Neural cell (in vitro differentiated cells): ENCODE data around the gene DIAPH2. TPM values are rescaled to one million over a fixed set of nuclear protein-coding genes. Genes with fewer than 3 reads are reported as not detected.

Experiments
- H2AFZ ChIP-seq: fragments of 200-600, 300-800 bp; sonication (generic), shearing (Covaris generic); 2 replicates; pipeline ENCODE4 v1.6.0; 2014; ENCODE audit warnings: low read depth, mild to moderate bottlenecking, antibody characterized with exemption, low read length, moderate library complexity
- H3F3A ChIP-seq: fragments of 200-600 bp; shearing (Covaris generic); 2 replicates; pipeline ENCODE4 v1.6.1; 2016; ENCODE audit warnings: mild to moderate bottlenecking, moderate library complexity, mixed read lengths, antibody characterized with exemption, low read length; ENCODE audit not compliant: insufficient read depth, poor library complexity, severe bottlenecking
- H3K27ac ChIP-seq: fragments of 200-600, 300-800 bp; sonication (generic), shearing (Covaris generic); 2 replicates; pipeline ENCODE4 v1.5.1; 2014; ENCODE audit warnings: mild to moderate bottlenecking, low read length, moderate library complexity
- H3K27me3 ChIP-seq: fragments of 300-800, 200-600 bp; sonication (generic), shearing (Covaris generic); 2 replicates; pipeline ENCODE4 v1.6.0; 2014; ENCODE audit warnings: mild to moderate bottlenecking, low read depth, low read length, moderate library complexity; ENCODE audit not compliant: insufficient read depth
- H3K36me3 ChIP-seq: fragments of 300-800, 200-600 bp; sonication (generic), shearing (Covaris generic); 2 replicates; pipeline ENCODE4 v1.5.1; 2014; ENCODE audit warnings: mild to moderate bottlenecking, antibody characterized with exemption, low read length, moderate library complexity; ENCODE audit not compliant: insufficient read depth
- H3K4me2 ChIP-seq: fragments of 300-800, 200-600 bp; sonication (generic), shearing (Covaris generic); 2 replicates; pipeline ENCODE4 v1.6.0; 2014; ENCODE audit warnings: mild to moderate bottlenecking, low read length
- H3K4me3 ChIP-seq: fragments of 300-800, 200-600 bp; sonication (generic), shearing (Covaris generic); 2 replicates; pipeline ENCODE4 v1.5.1; 2014; ENCODE audit warnings: mild to moderate bottlenecking, low read length, moderate library complexity
- H3K79me2 ChIP-seq: fragments of 200-600 bp; shearing (Covaris generic); replicated peaks from 2 replicates; pipeline ENCODE4 v1.6.0; 2014; ENCODE audit warnings: mild to moderate bottlenecking, low read length, moderate library complexity; ENCODE audit not compliant: insufficient read depth
- H3K9ac ChIP-seq: fragments of 300-800, 200-600 bp; sonication (generic), shearing (Covaris generic); 2 replicates; pipeline ENCODE4 v1.6.1; 2016; ENCODE audit warnings: mild to moderate bottlenecking, low read length, mixed read lengths
- H3K9me2 ChIP-seq: fragments of 200-600 bp; shearing (Covaris generic); 2 replicates; pipeline ENCODE4 v1.6.1; 2016; ENCODE audit warnings: mild to moderate bottlenecking, low read length, mixed read lengths; ENCODE audit not compliant: insufficient read depth
- H3K9me3 ChIP-seq: fragments of 200-600, 300-800 bp; sonication (generic), shearing (Covaris generic); 2 replicates; pipeline ENCODE4 v1.6.1; 2016; ENCODE audit warnings: mild to moderate bottlenecking, mixed run types, low read length, moderate library complexity, mixed read lengths
- H4K20me1 ChIP-seq: fragments of 200-600 bp; shearing (Covaris generic); 2 replicates; pipeline ENCODE4 v1.6.1; 2016; ENCODE audit warnings: mild to moderate bottlenecking, mixed run types; ENCODE audit not compliant: insufficient read depth
- EP300 ChIP-seq: fragments of 450-650 bp; conservative IDR thresholded peaks from 2 replicates; pipeline ENCODE4 v1.6.1; 2014; ENCODE audit warnings: antibody characterized with exemption, mild to moderate bottlenecking, moderate library complexity; ENCODE audit not compliant: poor library complexity, severe bottlenecking
- EZH2 ChIP-seq: fragments of 200-600, 300-800 bp; shearing (Covaris generic), sonication (generic); IDR thresholded peaks from 2 replicates; pipeline ENCODE4 v1.6.1; 2014; ENCODE audit warnings: antibody characterized with exemption, low read length, borderline replicate concordance, mild to moderate bottlenecking; ENCODE audit not compliant: insufficient read depth, poor library complexity, severe bottlenecking
- MXI1 ChIP-seq: fragments of 450-650 bp; conservative IDR thresholded peaks from 2 replicates; pipeline ENCODE4 v1.6.1; 2014; ENCODE audit warnings: antibody characterized with exemption, mild to moderate bottlenecking; ENCODE audit not compliant: poor library complexity, severe bottlenecking
- POLR2AphosphoS5 ChIP-seq: IDR thresholded peaks from 2 replicates; pipeline ENCODE4 v1.6.1; 2012
- RAD21 ChIP-seq: fragments of 450-650 bp; conservative IDR thresholded peaks from 2 replicates; pipeline ENCODE4 v1.6.1; 2014; ENCODE audit warnings: antibody characterized with exemption, mild to moderate bottlenecking, moderate library complexity
- SMC3 ChIP-seq: fragments of 450-650 bp; conservative IDR thresholded peaks from 2 replicates; pipeline ENCODE4 v1.6.1; 2014; ENCODE audit warnings: antibody characterized with exemption, mild to moderate bottlenecking, moderate library complexity; ENCODE audit not compliant: poor library complexity
- TAF1 ChIP-seq: IDR thresholded peaks from 2 replicates; pipeline ENCODE4 v1.6.1; 2012; ENCODE audit warnings: low read depth
- polyA plus RNA-seq: library from polyadenylated mRNA; depleted of rRNA; stranded (reverse); fragments of >200 nt; gene quantifications from 2 replicates; pipeline ENCODE4 v1.2.3, GENCODE V29; 2014
- TF ChIP-seq, protein P1 (sequence below): fragments of 450-650 bp; IDR thresholded peaks from 2 replicates; pipeline ENCODE4 v1.5.1; 2014; ENCODE audit warnings: antibody characterized with exemption, mild to moderate bottlenecking, moderate library complexity; ENCODE audit not compliant: poor library complexity, severe bottlenecking
- TF ChIP-seq, protein P2 (sequence below): IDR thresholded peaks from 2 replicates; pipeline ENCODE4 v1.6.1; 2012; ENCODE audit warnings: borderline replicate concordance

The DIAPH2 gene
- polyA plus RNA-seq, 1 donor from 2014 or later, result 0.07 TPM

- H3K27ac ChIP-seq, result no peak overlapping the region
- H3F3A ChIP-seq, result no peaks in the 10 kb centered on the region
- no peak overlapping the region for H3K4me2 ChIP-seq
- H3K27me3 ChIP-seq, result no peaks in the 10 kb centered on the region
- no peak overlapping the region for H3K4me3 ChIP-seq
- TF ChIP-seq RAD21, result no peak
- no peak for TF ChIP-seq EP300
- no peak for TF ChIP-seq MXI1
- TF ChIP-seq EZH2, result no peak
- no peak for TF ChIP-seq SMC3
- TF ChIP-seq, protein P1, sequence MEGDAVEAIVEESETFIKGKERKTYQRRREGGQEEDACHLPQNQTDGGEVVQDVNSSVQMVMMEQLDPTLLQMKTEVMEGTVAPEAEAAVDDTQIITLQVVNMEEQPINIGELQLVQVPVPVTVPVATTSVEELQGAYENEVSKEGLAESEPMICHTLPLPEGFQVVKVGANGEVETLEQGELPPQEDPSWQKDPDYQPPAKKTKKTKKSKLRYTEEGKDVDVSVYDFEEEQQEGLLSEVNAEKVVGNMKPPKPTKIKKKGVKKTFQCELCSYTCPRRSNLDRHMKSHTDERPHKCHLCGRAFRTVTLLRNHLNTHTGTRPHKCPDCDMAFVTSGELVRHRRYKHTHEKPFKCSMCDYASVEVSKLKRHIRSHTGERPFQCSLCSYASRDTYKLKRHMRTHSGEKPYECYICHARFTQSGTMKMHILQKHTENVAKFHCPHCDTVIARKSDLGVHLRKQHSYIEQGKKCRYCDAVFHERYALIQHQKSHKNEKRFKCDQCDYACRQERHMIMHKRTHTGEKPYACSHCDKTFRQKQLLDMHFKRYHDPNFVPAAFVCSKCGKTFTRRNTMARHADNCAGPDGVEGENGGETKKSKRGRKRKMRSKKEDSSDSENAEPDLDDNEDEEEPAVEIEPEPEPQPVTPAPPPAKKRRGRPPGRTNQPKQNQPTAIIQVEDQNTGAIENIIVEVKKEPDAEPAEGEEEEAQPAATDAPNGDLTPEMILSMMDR, result no peak
- TF ChIP-seq, protein P2, sequence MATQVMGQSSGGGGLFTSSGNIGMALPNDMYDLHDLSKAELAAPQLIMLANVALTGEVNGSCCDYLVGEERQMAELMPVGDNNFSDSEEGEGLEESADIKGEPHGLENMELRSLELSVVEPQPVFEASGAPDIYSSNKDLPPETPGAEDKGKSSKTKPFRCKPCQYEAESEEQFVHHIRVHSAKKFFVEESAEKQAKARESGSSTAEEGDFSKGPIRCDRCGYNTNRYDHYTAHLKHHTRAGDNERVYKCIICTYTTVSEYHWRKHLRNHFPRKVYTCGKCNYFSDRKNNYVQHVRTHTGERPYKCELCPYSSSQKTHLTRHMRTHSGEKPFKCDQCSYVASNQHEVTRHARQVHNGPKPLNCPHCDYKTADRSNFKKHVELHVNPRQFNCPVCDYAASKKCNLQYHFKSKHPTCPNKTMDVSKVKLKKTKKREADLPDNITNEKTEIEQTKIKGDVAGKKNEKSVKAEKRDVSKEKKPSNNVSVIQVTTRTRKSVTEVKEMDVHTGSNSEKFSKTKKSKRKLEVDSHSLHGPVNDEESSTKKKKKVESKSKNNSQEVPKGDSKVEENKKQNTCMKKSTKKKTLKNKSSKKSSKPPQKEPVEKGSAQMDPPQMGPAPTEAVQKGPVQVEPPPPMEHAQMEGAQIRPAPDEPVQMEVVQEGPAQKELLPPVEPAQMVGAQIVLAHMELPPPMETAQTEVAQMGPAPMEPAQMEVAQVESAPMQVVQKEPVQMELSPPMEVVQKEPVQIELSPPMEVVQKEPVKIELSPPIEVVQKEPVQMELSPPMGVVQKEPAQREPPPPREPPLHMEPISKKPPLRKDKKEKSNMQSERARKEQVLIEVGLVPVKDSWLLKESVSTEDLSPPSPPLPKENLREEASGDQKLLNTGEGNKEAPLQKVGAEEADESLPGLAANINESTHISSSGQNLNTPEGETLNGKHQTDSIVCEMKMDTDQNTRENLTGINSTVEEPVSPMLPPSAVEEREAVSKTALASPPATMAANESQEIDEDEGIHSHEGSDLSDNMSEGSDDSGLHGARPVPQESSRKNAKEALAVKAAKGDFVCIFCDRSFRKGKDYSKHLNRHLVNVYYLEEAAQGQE, result no peak
- TF ChIP-seq POLR2AphosphoS5, result no peak
- no peak for TF ChIP-seq TAF1
- no peaks in the 10 kb centered on the region for H4K20me1 ChIP-seq
- H2AFZ ChIP-seq, result no peak overlapping the region
- H3K79me2 ChIP-seq, result no peaks in the 10 kb centered on the region
- no peaks in the 10 kb centered on the region for H3K9me3 ChIP-seq
- H3K36me3 ChIP-seq, result no peaks in the 10 kb centered on the region
- no peak overlapping the region for H3K9ac ChIP-seq
- no peaks in the 10 kb centered on the region for H3K9me2 ChIP-seq
Observed at GRCh38 chrX:97587171-97587570, 902.5 kb downstream of the DIAPH2 start.

- no peak overlapping the region for H2AFZ ChIP-seq
- no peaks in the 10 kb centered on the region for H3K9me2 ChIP-seq
- no peaks in the 10 kb centered on the region for H3F3A ChIP-seq
- H3K27me3 ChIP-seq, result no peaks in the 10 kb centered on the region
- H3K9me3 ChIP-seq, result no peaks in the 10 kb centered on the region
- H3K9ac ChIP-seq, result no peak overlapping the region
- TF ChIP-seq EZH2 (no peak), EP300 (no peak), RAD21 (no peak), SMC3 (no peak), MXI1 (no peak), TAF1 (no peak), POLR2AphosphoS5 (no peak)
- TF ChIP-seq, protein P2, result no peak
- TF ChIP-seq, protein P1, result no peak
- no peaks in the 10 kb centered on the region for H4K20me1 ChIP-seq
- no peak overlapping the region for H3K4me3 ChIP-seq
- no peak overlapping the region for H3K4me2 ChIP-seq
- H3K36me3 ChIP-seq, result no peaks in the 10 kb centered on the region
- H3K27ac ChIP-seq, result no peak overlapping the region
- H3K79me2 ChIP-seq, result no peaks in the 10 kb centered on the region
Observed at GRCh38 chrX:97594646-97595224, 910.1 kb downstream of the DIAPH2 start.
